AML-193 (cell line): ENCODE data around the gene MAML2.
"Not testable (repeated sequence)": the region's sequence is repeated elsewhere in the genome, so short reads cannot be mapped to it uniquely, and the experiment has no call there.

Source experiments
- DNase-seq, 2 experiments: peaks; one replicate each; lab custom pipeline; 2025; lab: John Stamatoyannopoulos, UW

MAML2 gene

DNA sequence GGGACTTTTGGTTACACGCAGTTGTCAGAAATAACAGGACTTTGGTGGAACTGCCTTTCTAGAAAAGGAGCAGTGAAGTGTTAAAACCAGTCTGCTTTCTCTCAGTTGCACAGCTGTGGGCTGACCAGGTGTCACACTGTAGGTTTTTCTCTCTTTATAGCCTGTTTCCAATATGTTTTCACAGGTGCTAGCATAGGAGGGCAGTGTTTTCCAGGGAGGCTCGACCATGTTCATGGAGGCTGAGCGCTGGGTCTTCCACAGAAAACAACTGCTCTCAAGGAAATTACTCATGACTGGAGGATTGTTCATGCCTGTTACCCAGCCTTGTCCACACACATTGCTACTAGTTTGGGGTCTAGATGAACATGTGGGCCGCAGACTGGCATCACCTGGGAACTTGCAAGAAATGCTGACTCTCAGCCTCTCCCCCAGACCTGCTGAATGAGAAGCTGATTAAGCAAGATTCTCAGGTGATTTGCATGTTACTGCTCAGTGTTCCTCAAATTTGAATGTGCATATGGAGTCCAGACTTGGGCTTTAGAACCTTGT lies 157.7 kb downstream of the MAML2 start:
- DNase-seq: no peak

DNA sequence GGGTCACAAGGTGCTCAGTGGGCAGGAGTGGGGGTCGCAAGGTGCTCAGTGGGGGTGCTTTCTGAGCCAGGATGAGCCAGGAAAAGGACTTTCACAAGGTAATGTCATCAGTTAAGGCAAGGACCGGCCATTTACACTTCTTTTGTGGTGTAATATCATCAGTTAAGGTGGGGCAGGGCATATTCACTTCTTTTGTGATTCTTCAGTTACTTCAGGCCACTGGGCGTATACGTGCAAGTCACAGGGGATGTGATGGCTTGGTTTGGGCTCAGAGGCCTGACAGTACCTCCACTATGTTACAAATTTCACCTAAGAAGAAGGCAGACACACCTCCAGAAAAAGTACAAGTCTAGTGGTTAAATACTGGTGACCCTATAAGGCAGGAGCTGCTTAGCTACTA lies 162.1 kb downstream of the MAML2 start:
- DNase-seq: not testable (repeated sequence)

DNA sequence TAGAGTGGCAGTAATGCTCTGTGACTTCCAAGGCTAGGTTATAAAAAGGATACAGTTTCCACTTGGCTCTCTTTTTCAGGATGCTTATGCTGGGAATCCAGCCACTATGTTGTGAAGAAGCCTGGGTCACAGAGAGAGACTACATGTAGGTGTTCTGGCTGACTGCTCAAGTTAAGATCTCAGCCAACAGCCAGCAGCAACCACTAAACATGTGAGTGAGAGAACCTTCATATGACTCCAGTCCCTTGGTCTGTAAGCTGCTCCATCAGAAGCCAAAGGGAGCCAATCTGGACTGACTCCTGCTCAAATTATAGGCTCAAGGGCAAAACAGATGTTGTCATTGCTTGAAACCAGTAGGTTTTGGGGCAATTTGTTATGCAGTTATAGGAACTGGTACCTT lies 162.7 kb downstream of the MAML2 start:
- no peak for DNase-seq

DNA sequence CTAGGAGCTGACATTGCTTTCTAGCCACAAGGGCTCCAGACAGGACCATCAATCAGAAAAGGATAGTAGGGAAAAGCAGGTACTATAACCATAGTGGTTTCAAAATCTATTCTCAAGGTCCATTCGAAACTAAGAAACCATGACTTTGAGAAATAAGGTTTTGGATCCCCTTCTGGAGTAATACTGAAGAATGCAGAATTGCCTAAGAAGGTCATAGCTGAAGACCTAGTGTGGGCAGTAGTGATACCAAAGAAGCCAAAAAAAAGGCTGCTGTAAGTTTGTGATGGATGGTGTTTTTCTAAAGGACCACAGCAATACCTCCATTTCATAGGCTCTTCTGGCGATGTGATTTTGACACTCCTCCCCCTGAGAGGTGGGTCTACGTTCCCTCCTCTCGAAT lies 163.1 kb downstream of the MAML2 start:
- no peak for DNase-seq

DNA sequence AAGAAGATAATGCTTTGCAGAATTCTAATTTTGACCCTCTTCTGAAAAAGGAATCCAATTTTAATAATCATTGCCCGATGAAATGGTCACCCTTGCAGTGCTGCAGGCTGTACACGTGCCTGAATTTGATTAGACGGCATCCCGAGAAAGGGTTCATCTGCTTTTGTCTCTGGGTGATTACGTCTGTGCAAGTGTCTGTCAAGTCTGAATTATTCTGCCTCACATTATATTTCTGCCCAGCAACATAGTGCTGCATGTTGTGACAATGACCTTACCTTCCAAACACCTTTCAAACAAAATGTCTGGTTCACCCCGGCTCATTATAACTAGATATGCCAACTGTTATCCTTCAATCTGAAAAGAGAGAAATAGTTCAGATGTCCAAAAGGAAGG lies 164.1 kb downstream of the MAML2 start:
- DNase-seq: no peak

DNA sequence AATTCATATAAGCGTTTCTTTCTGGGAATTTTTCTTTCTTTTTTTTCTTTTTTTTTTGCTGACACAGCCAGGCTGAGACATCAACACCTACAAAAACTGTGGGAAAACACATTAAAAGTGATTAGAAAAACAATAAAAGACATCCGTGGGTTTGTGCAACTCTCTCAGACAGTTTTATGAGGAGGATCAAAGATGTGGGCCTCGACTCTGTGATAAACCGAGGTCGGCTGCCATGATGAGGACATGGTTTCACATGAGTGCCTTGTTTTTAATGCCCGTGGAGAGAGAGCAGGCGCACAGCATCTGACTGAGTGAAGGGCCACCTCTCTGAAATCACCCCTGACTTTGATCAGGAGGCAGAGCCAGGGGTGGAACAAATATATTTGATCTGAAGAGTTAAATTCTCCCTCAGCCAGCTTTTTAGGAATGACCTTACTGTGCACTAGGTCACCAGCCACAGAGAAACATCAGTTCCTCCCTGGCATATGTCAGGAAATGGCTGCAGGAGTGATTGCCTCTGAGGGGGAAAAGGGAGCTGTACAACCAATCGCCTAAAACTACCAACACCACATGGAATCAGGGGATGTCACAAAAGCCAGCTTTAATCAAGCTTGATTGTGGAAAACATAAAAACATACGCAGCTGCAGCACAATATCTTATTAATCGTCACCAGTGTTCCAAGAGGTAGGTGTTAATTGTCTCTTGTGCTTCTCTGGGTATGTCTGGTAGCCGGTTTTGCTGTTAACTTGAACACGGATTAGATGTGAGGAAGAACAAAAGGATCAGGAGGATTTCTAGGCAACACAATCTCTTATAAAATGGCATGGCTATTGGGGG lies 164.7 kb downstream of the MAML2 start:
- DNase-seq: no peak

DNA sequence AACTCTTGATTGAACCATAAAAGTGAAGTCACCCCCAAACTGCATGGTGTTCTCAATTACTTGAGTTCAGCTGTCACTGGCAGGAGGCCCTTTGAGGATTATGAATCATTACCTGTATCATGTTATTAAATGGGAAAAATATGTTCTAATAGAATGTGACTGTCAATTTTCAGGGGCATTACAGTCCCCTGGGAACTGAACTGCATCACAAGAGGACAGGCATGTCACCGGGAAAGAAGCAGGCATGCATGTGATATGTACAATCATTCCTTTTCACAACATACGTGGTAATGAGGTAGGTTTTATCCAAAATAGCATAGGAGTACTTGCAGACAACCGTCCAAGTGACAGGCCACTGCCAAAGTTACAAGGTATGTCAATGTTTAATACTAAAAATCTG lies 165.8 kb downstream of the MAML2 start:
- no peak for DNase-seq

DNA sequence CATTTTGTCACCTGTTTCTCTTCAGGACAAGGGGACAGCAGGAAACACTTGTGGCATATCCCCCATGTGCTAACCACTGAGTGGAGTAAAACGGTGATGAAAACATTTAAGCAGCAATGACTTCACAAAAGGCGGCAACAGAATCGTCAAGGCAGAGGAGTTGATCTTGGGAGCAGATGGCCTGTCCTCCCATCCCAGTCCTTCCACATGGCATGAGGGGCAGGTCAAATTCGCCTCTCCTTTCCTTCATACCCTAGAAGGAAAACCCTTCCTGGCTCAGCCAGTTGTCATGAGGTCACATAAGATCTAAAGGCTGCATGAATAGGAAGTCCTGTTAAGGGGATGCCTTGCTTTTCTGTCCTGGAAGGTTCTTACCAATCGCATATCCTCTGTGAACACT lies 169.1 kb downstream of the MAML2 start:
- DNase-seq: no peak

- DNase-seq: peak; percentile 38 to 46
Measured at GRCh38 chr11:96173422-96173821, 169.6 kb downstream of the MAML2 start.

DNA sequence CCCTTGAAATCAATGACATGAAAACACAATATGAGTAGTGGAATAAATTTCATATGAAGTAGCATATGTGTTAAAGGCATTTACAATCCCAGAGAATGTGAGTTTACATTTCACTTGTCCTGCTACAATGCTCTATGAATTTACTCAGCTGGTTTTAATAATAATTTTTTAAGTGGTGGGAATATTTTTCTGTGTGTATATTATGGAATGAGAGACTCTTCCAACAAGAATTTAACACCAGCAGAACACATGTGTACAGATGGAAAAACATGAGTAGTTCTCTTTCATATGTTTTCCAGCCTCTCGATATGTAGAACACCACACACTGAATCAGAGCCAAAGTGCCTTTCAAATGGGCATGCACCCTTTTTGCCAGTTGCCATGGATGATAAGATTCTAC lies 170.4 kb downstream of the MAML2 start:
- no peak for DNase-seq

- no peak for DNase-seq
Measured at GRCh38 chr11:96169250-96169649, 173.7 kb downstream of the MAML2 start.

DNA sequence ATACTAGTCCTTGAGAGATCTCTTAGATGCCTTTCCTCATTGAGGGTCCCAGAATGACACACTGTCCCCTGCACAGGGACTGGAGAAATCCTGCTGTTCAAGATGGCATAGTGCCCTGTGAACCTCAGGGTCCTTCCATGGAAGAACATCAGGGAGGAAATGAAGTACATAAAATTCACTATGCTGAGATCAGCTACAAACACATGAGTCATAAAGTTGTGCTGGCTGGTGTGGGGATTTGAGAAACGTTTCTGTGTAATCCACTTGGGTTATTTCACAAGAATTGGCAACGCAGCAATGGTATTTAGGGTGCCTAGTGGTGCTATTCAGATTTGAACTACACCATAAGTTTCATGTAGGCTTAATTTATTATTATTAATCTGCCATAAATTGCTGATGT lies 174.4 kb downstream of the MAML2 start:
- peak; percentile 83 to 93 for DNase-seq

GRCh38 chr11:96167787-96168186 lies 175.2 kb downstream of the MAML2 start:
- no peak for DNase-seq

DNA sequence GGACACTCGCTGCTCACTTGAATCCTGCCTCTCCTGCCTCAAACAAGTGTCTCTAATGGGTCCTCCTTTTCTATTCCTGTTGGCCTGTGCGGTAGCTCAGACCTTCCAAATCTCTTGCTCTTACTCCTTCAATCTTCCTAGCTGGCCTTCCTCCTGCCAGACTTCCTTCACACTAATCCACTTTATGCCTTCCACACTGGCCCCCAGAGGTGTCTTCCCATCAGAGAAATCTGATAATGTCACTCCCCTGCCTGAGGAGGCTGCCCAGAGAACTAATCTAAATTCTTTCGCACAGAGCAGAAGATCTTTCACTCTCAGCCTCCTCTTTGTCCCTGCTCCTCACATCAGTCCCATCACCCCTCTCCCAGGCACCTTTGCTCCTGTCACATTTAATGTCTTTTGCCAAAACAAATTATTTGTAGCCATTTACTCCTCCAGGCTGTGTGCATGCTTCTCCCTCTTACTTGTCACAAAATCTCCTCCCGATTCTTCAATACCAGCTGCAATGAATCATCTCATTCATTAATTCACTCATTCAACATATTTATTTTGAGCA lies 175.7 kb downstream of the MAML2 start:
- no peak for DNase-seq

GRCh38 chr11:96162816-96163499 lies 180.0 kb downstream of the MAML2 start:
- DNase-seq: no peak

DNA sequence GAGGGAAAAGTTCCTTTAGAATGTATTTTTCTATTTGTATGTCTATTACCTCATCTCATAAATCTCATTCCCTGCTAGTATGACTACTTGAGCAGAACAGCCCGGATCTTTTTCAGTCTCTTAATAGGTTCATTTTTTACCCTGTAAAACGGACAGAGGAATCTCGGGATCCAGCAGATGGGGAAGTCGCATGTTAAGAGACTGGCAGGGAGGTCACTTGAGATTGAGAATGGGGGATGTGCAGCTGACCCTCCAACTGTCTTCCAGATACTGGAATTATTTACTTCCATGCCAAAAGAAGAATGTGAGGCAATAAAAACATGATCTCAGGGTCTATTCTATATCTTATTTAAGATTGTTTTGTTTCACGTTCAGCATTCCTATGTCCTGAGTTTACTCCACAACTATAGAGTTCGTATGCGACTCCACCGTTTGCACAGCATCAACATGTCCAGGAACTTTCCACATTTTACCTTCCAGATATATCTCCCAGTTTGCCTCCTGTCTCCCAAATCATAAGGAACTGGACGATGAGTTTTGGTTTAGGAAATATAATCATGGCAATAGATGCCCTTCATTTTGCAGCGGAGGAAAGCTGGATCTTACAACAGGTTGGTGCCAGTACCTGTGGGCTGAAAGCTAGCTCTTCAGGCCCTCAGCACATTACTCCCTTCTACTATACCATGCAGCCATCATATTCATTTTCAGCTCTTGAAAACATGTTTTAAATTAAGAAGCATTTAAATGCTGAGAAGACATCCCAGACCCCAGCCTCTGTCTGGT lies 181.5 kb downstream of the MAML2 start:
- no peak for DNase-seq

DNA sequence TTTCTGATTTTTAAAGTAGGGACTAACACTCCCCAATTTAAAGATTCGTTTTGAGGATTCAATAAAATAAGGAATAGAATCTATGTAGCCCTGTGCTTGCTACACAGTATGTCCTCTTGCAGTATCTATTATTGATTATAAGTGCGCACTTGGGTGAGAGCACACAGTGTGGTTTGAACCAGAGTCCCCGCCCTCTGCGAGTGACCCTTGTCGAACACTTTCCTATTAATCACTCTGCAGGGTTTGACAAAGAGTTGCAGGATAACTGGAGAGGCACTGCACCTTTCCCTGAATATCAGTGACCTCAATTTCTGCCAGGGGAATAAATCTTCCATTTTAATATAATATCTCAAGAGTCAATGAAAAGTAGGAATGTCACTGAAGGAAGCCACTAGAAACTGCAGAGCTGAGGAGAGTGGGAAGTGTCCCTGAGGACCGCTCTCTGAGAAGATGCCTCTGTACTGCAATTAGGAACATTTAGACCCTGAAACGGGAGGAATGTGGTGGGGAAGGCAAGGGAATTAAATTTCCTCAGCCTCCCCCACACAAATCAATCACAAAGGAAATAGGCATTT lies 182.2 kb downstream of the MAML2 start:
- DNase-seq: no peak

- DNase-seq: no peak
Measured at GRCh38 chr11:96159968-96160367, 183.0 kb downstream of the MAML2 start.

DNA sequence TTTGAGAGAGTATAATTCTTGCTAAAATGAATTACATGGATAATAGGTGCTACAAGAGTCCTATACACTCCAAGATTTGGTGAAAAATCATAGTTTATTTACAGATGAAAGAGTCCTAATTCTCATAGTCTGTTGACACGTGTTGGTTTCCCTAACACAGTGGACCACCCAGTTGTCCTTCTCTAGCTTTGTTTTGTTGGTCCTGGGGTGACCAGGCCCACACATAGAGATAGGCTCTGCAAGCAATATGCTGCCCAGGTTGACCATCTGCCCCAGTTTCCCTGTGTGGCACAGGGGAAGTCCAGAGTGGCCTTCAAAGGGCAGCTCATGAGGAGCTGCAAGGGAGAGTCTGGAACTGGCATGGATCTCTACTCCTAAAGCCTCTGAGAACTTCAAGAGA lies 184.9 kb downstream of the MAML2 start:
- no peak for DNase-seq

- no peak for DNase-seq
Measured at GRCh38 chr11:96157517-96157873, 185.5 kb downstream of the MAML2 start.

- peak in 1 of 2 experiments; percentile 13 for DNase-seq
Measured at GRCh38 chr11:96156379-96156722, 186.6 kb downstream of the MAML2 start.
